Esophagus squamous epithelium (tissue), 4 donors: ENCODE measurements around the gene THBS4.

Source experiments
- POLR2A ChIP-seq, 4 donors: fragments of 450-650 bp; IDR thresholded peaks; one replicate each; pipeline ENCODE4 v1.6.1; 2017; ENCODE audit warnings: antibody characterized with exemption in 4 of 4, mild to moderate bottlenecking in 4 of 4, moderate library complexity in 3 of 4
- TF ChIP-seq, protein P1 (sequence below), 6 experiments: fragments of 450-650 bp in 4 of 6; fragments of 200-600 bp in 2 of 6; sonication (generic) in 2 of 6; IDR thresholded peaks; one replicate each; pipeline ENCODE4 v1.5.1; 2016 to 2019; ENCODE audit warnings: antibody characterized with exemption in 6 of 6, mild to moderate bottlenecking in 4 of 6, moderate library complexity in 4 of 6

GRCh38 chr5:80069251-80069800 is 34.2 kb downstream of the THBS4 start:
- TF ChIP-seq, protein P1, sequence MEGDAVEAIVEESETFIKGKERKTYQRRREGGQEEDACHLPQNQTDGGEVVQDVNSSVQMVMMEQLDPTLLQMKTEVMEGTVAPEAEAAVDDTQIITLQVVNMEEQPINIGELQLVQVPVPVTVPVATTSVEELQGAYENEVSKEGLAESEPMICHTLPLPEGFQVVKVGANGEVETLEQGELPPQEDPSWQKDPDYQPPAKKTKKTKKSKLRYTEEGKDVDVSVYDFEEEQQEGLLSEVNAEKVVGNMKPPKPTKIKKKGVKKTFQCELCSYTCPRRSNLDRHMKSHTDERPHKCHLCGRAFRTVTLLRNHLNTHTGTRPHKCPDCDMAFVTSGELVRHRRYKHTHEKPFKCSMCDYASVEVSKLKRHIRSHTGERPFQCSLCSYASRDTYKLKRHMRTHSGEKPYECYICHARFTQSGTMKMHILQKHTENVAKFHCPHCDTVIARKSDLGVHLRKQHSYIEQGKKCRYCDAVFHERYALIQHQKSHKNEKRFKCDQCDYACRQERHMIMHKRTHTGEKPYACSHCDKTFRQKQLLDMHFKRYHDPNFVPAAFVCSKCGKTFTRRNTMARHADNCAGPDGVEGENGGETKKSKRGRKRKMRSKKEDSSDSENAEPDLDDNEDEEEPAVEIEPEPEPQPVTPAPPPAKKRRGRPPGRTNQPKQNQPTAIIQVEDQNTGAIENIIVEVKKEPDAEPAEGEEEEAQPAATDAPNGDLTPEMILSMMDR (IDR thresholded peaks at IDR 0.05), result no peak
- TF ChIP-seq POLR2A (IDR thresholded peaks at IDR 0.05), result no peak
